ENCODE results near the gene OTC. TPM values are rescaled to one million over a fixed set of nuclear protein-coding genes. Genes with fewer than 3 reads are reported as not detected.

OTC gene
- total and polyA plus RNA-seq, 4 donors = 0.40 to 1.7 (median 1.0) TPM

GRCh38 chrX:38342853-38343778, 9.3 kb upstream of the OTC start:
- Histone ChIP-seq H3K27ac (ENCODE audit: low read depth in 1 of 2, low read length in 1 of 2) (no peak overlapping the region), H3K4me1 (ENCODE audit: control insufficient read depth in 5 of 5, insufficient read depth in 5 of 5, low read length in 5 of 5) (no peaks in the 10 kb centered on the region), H3K9me3 (ENCODE audit: control insufficient read depth in 4 of 4, insufficient read depth in 3 of 4, low read length in 3 of 4) (no peaks in the 10 kb centered on the region), H3K27me3 (ENCODE audit: control insufficient read depth in 3 of 3, insufficient read depth in 3 of 3, low read length in 2 of 3) (peaks cover 0 to 23% (median 7%) of the 10 kb centered on the region in 3 donors), H3K9ac (ENCODE audit: insufficient read depth in 1 of 2, low read length in 2 of 2) (no peak overlapping the region), H3K36me3 (ENCODE audit: control insufficient read depth in 4 of 4, insufficient read depth in 4 of 4, low read length in 4 of 4) (no peaks in the 10 kb centered on the region), H3K4me3 (no peak overlapping the region)
- 48 to 95% methylated on average over 2 of the region's 2 CpGs for WGBS, 2 donors
- ATAC-seq (ENCODE audit: insufficient read depth, low FRiP score) = no peak
- TF ChIP-seq CTCF (IDR thresholded peaks at IDR 0.05; ENCODE audit: control extremely low read depth, extremely low read depth) = no peak
- no peak for DNase-seq

DNA sequence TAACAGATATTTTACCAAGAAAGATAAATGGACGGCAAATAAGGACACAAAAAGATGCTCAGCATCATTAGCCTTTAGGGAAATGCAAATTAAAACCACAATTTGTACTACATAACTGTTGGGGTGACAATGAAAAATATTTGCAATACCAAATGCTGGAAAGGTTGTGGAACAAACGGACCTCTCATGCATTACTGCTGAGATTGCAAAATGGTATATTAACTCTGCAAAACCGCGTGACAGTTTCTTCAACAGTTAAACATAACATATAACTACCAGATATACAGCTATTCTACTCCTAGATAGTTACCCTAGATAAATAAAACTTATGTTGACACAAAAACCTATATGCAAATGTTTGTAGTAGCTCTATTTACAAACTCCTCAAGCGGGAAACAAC, 6.3 kb upstream of the OTC start:
- Histone ChIP-seq H3K4me3 (no peak overlapping the region), H3K9ac (ENCODE audit: insufficient read depth in 1 of 2, low read length in 2 of 2) (no peak overlapping the region), H3K27ac (ENCODE audit: low read depth in 1 of 2, low read length in 1 of 2) (no peak overlapping the region), H3K27me3 (ENCODE audit: control insufficient read depth in 3 of 3, insufficient read depth in 3 of 3, low read length in 2 of 3) (peaks cover 0 to 20% (median 10%) of the 10 kb centered on the region in 3 donors), H3K9me3 (ENCODE audit: control insufficient read depth in 4 of 4, insufficient read depth in 3 of 4, low read length in 3 of 4) (no peaks in the 10 kb centered on the region), H3K4me1 (ENCODE audit: control insufficient read depth in 5 of 5, insufficient read depth in 5 of 5, low read length in 5 of 5) (no peaks in the 10 kb centered on the region), H3K36me3 (ENCODE audit: control insufficient read depth in 4 of 4, insufficient read depth in 4 of 4, low read length in 4 of 4) (no peaks in the 10 kb centered on the region)
- DNase-seq = no peak
- WGBS, 2 donors = 32 to 56% methylated on average over 5 of the region's 5 CpGs
- TF ChIP-seq CTCF (IDR thresholded peaks at IDR 0.05; ENCODE audit: control extremely low read depth, extremely low read depth) = no peak
- ATAC-seq (ENCODE audit: insufficient read depth, low FRiP score) = no peak

DNA sequence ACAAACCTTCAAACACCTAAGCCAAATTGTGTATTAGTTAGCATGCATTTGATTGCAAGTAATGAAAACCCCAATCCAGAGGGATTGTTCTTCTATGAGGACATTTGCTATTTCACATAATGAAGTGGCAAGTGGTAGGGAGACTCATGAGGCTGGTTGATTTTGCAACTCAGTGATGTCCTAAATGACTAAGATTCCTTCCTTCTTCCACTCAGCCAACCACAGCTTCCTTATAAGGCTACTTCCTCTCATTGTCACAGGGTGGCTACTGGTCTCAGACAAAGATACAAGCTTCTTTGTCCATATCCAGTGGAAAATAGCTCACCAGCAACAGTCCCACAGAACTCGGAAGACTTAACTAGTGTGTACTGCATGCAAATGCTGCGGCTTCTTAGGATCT, 5.3 kb upstream of the OTC start:
- peaks cover 0 to 20% (median 10%) of the 10 kb centered on the region in 3 donors for H3K27me3 ChIP-seq (ENCODE audit: control insufficient read depth in 3 of 3, insufficient read depth in 3 of 3, low read length in 2 of 3)
- no peaks in the 10 kb centered on the region for H3K9me3 ChIP-seq (ENCODE audit: control insufficient read depth in 4 of 4, insufficient read depth in 3 of 4, low read length in 3 of 4)
- no peaks in the 10 kb centered on the region for H3K36me3 ChIP-seq (ENCODE audit: control insufficient read depth in 4 of 4, insufficient read depth in 4 of 4, low read length in 4 of 4)
- no peaks in the 10 kb centered on the region for H3K4me1 ChIP-seq (ENCODE audit: control insufficient read depth in 5 of 5, insufficient read depth in 5 of 5, low read length in 5 of 5)
- TF ChIP-seq CTCF (IDR thresholded peaks at IDR 0.05; ENCODE audit: control extremely low read depth, extremely low read depth) = no peak
- H3K9ac ChIP-seq (ENCODE audit: insufficient read depth in 1 of 2, low read length in 2 of 2) = no peak overlapping the region
- ATAC-seq (ENCODE audit: insufficient read depth, low FRiP score) = no peak
- DNase-seq = peak in 2 of 3 donors; percentile 13 to 18
- no peak overlapping the region for H3K27ac ChIP-seq (ENCODE audit: low read depth in 1 of 2, low read length in 1 of 2)
- H3K4me3 ChIP-seq = no peak overlapping the region
- WGBS, 2 donors = 41 to 71% methylated on average over 2 of the region's 2 CpGs

Data from lung (tissue), 12 donors.